Mononuclear cell (primary cell): ENCODE data around the gene CYB5RL. TPM values are rescaled to one million over a fixed set of nuclear protein-coding genes. Genes with fewer than 3 reads are reported as not detected.
"Not testable (repeated sequence)": the region's sequence is repeated elsewhere in the genome, so short reads cannot be mapped to it uniquely, and the experiment has no call there.

Experiments
- H3K27me3 ChIP-seq: 2 replicates; pipeline ENCODE4 v1.6.0; 2011; ENCODE audit warnings: low read length, control low read depth; ENCODE audit not compliant: insufficient read depth
- H3K4me1 ChIP-seq: 2 replicates; pipeline ENCODE4 v1.5.1; 2011; ENCODE audit warnings: mild to moderate bottlenecking, low read length, control low read depth; ENCODE audit not compliant: insufficient read depth
- H3K4me3 ChIP-seq: 2 replicates; pipeline ENCODE4 v1.5.1; 2011; ENCODE audit warnings: mild to moderate bottlenecking, low read length, moderate library complexity
- H3K9me3 ChIP-seq: 2 replicates; pipeline ENCODE4 v1.5.1; 2011; ENCODE audit warnings: low read depth, mild to moderate bottlenecking, control low read depth, low read length
- total RNA-seq: library from RNA; depleted of rRNA; stranded (reverse); fragments of >200 nt; gene quantifications from one replicate; pipeline ENCODE4 v1.2.3, GENCODE V29; 2012

The CYB5RL gene
- total RNA-seq, 1 donor = 1.0 TPM

- Histone ChIP-seq H3K9me3 (no peaks in the 10 kb centered on the region), H3K4me1 (peaks cover 5% of the 10 kb centered on the region), H3K27me3 (no peaks in the 10 kb centered on the region), H3K4me3 (no peak overlapping the region)
Observed at GRCh38 chr1:54220004-54220811, 20.4 kb upstream of the CYB5RL start.

DNA sequence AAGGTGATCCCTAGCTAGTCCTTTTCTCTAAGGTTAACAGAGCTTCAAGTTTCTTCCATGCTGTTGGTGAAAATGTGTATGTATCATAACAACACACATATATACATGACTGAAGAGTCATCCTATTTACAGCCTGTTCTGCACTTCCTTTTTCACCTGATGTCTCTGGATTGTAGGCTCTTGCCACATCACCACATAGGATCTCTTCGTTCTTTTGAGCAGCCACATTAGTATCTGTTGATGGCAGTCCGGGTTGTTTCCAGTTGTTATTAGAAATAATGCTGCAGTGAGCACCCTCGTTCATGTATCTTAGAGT, 19.8 kb upstream of the CYB5RL start:
- H3K9me3 ChIP-seq = no peaks in the 10 kb centered on the region
- H3K27me3 ChIP-seq = no peaks in the 10 kb centered on the region
- peaks cover 5% of the 10 kb centered on the region for H3K4me1 ChIP-seq
- no peak overlapping the region for H3K4me3 ChIP-seq

- Histone ChIP-seq H3K27me3 (no peaks in the 10 kb centered on the region), H3K9me3 (no peaks in the 10 kb centered on the region), H3K4me1 (peaks cover 5% of the 10 kb centered on the region), H3K4me3 (no peak overlapping the region)
Observed at GRCh38 chr1:54218883-54219687, 19.3 kb upstream of the CYB5RL start.

DNA sequence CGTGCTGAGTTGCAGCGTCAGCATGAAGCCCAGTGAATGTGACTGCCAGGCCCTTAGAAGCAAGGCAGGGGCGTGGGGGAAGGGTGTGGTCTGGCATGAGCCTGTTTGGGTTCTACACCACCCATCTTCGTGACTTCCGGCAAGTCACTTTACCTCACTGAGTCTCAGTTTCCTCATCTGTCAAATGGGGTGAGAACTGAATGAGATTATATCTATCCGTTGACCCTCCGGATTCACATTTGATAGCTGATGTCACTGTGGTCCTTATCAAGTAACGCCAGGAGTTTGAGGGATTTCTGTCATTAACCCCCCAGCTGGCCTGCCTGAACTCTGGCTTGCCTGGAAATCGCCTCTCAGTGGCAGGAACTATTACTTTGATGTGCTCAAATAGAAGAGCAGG, 15.7 kb upstream of the CYB5RL start:
- no peaks in the 10 kb centered on the region for H3K9me3 ChIP-seq
- H3K4me1 ChIP-seq = no peaks in the 10 kb centered on the region
- no peaks in the 10 kb centered on the region for H3K27me3 ChIP-seq

GRCh38 chr1:54212872-54213271, 13.0 kb upstream of the CYB5RL start:
- H3K9me3 ChIP-seq = no peaks in the 10 kb centered on the region
- no peaks in the 10 kb centered on the region for H3K27me3 ChIP-seq
- H3K4me1 ChIP-seq = no peaks in the 10 kb centered on the region
- no peak overlapping the region for H3K4me3 ChIP-seq

More for the DNA sequence above, 15.7 kb upstream of the CYB5RL start:
- no peak overlapping the region for H3K4me3 ChIP-seq

DNA sequence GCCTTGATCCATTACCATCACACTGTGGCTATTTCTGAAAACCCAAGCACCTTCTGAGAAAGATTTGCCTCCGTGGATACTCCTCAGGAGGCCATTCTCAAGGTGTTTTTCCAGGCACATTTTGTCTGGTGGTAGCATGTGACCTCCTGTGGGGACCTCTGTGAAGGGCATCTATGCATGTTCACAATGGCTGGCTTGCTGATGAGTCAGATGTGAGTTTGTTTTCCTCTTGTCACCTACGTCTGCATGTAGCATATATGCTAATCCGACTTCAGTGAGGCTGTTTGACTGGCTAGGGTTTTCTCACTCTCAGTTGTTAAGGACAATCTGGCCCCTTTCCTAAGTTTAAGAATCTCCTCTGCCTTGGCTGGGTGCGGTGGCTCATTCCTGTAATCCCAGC, 8.1 kb upstream of the CYB5RL start:
- not testable (repeated sequence) for H3K4me3 ChIP-seq, H3K9me3 ChIP-seq

GRCh38 chr1:54207287-54207686, 7.5 kb upstream of the CYB5RL start:
- no peaks in the 10 kb centered on the region for H3K9me3 ChIP-seq
- peaks cover 4% of the 10 kb centered on the region for H3K4me1 ChIP-seq
- H3K4me3 ChIP-seq = no peak overlapping the region
- no peaks in the 10 kb centered on the region for H3K27me3 ChIP-seq

More for the DNA sequence above, 8.1 kb upstream of the CYB5RL start:
- not testable (repeated sequence) for H3K4me1 ChIP-seq, H3K27me3 ChIP-seq

GRCh38 chr1:54204199-54204598, 4.4 kb upstream of the CYB5RL start:
- no peaks in the 10 kb centered on the region for H3K27me3 ChIP-seq
- H3K4me1 ChIP-seq = peaks cover 21% of the 10 kb centered on the region
- H3K4me3 ChIP-seq = no peak overlapping the region

GRCh38 chr1:54200519-54200997, 728 bp upstream of the CYB5RL start:
- H3K4me1 ChIP-seq = peaks cover 23% of the 10 kb centered on the region
- H3K4me3 ChIP-seq = peak overlapping the region; percentile 72
- H3K9me3 ChIP-seq = no peaks in the 10 kb centered on the region
- no peaks in the 10 kb centered on the region for H3K27me3 ChIP-seq

More at GRCh38 chr1:54204199-54204598, 4.4 kb upstream of the CYB5RL start:
- no peaks in the 10 kb centered on the region for H3K9me3 ChIP-seq

- Histone ChIP-seq H3K27me3 (no peaks in the 10 kb centered on the region), H3K4me1 (peaks cover 23% of the 10 kb centered on the region), H3K4me3 (peak overlapping the region; percentile 72), H3K9me3 (no peaks in the 10 kb centered on the region)
Observed at GRCh38 chr1:54199151-54199764, 572 bp downstream of the CYB5RL start.

- no peak overlapping the region for H3K4me3 ChIP-seq
- no peaks in the 10 kb centered on the region for H3K4me1 ChIP-seq
- H3K9me3 ChIP-seq = no peaks in the 10 kb centered on the region
- no peaks in the 10 kb centered on the region for H3K27me3 ChIP-seq
Observed at GRCh38 chr1:54193453-54193852, 6.4 kb downstream of the CYB5RL start.

DNA sequence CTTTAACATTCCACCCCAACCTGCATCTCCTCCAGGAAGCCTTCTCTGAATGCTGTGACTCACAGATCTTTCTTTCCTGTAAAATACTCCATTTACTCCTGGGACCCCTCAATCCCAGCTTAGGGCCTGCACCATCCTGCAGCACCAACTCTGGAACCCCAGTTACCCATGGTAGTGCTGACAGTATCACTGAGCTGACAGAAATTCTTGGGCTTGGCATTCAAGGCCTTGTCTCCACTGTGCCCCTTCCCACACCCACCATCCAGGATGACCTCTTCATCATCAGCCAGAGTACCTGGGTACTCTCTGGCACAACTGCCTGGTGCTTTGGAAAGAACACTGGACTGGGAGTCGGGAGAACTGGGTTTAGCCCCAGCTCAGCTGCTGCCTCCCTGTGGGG, 8.3 kb downstream of the CYB5RL start:
- H3K4me1 ChIP-seq = no peaks in the 10 kb centered on the region
- H3K4me3 ChIP-seq = no peak overlapping the region
- H3K27me3 ChIP-seq = no peaks in the 10 kb centered on the region
- H3K9me3 ChIP-seq = no peaks in the 10 kb centered on the region

DNA sequence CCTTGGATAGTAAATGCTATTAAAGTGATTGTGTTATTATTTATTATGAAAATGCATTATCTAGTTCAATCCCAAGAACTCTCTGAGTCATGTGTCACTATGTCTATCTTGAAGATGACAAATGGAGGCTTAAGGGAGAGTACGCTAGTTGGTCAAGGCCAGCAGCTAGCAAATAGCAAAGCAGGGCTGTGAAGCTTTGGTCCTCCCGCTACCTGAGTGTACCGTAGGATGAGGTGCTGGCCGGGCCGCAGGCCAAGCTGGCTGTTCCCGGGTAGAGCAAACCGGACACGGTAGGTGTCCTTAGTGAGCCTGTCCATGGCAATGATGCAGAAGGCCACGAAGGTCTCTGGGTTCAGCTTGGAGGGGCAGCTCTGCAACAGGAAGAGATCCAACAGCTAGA, 9.3 kb downstream of the CYB5RL start:
- H3K9me3 ChIP-seq = no peaks in the 10 kb centered on the region
- H3K4me3 ChIP-seq = no peak overlapping the region
- H3K27me3 ChIP-seq = no peaks in the 10 kb centered on the region
- no peaks in the 10 kb centered on the region for H3K4me1 ChIP-seq

- no peaks in the 10 kb centered on the region for H3K27me3 ChIP-seq
- H3K4me3 ChIP-seq = no peak overlapping the region
- H3K9me3 ChIP-seq = no peaks in the 10 kb centered on the region
- H3K4me1 ChIP-seq = no peaks in the 10 kb centered on the region
Observed at GRCh38 chr1:54188291-54188690, 11.5 kb downstream of the CYB5RL start.

DNA sequence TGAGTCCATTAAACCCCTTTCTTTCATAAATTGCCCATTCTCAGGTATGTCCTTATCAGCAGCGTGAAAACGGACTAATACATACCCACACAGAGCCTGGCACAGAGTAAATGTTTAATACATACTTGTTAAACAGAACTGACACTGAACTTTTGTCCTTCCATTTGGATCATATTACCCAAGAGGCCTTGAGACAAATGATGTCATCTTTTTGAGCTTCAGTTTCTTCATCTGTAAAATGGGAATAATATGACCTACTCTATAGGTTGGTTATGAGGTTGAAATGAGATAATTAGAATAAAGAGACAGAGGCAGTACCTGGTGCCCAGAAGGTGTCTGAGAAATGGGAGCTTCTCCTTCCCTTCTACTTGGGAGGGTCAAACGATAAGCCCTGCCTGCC, 13.8 kb downstream of the CYB5RL start:
- no peaks in the 10 kb centered on the region for H3K9me3 ChIP-seq
- no peaks in the 10 kb centered on the region for H3K4me1 ChIP-seq
- H3K4me3 ChIP-seq = no peak overlapping the region
- no peaks in the 10 kb centered on the region for H3K27me3 ChIP-seq
